Keratinocyte (primary cell): ENCODE data around the gene C1orf232.

Source experiments
- CTCF ChIP-seq, 3 experiments: IDR thresholded peaks in 1 of 3; conservative IDR thresholded peaks in 1 of 3; optimal IDR thresholded peaks in 1 of 3; 2 replicates in 2 of 3; 3 replicates in 1 of 3; pipeline versions ENCODE3 to v1.5.1; 2011; ENCODE audit warnings: low read length in 3 of 3, mild to moderate bottlenecking in 3 of 3, moderate library complexity in 2 of 3, control low read depth in 1 of 3, inconsistent platforms in 1 of 3; ENCODE audit not compliant: insufficient read depth in 2 of 3; ENCODE audit errors: extremely low read depth in 1 of 3
- EZH2 ChIP-seq: IDR thresholded peaks from one replicate; pipeline ENCODE4 v1.6.1; 2012; ENCODE audit warnings: inconsistent platforms, mild to moderate bottlenecking, low read length, moderate library complexity

DNA sequence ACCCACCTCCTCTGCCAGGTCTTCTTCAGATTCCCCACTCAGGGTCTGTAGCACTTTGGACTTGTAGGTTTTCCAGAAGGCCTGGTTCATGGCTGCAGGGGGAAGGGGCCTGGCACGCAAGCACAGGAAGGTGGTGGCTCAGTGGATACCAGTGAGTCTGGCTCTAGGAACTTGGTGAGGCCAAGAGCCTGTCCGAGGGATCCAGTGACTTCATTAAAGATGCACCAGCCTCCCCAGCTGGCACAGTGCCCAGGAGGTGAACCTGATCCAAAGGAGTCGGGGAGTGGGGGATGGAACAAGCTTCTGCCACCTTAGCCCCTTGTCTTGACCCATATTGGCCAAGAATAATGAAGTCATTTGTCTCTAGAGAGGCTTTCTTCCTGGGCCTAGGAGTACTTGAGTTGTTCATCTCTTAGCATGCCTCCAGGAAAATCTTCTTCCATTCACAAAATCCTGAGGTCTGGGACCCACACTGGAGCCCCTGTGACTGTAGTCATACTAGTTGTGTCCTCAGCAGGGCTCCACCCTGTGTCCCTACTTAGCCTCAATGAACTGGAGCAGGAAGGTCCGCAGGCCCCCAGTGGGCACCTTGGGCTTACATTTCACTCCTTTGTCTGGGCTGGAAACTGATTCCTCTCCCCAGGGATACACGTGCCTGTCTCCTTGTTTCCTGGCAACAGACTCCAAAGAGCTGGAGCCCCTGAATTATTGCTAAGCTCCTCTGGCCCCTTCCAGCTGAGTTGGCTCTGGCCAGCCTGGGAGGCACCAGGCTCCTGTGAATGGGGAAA, at the start of gene C1orf232:
- no peak for TF ChIP-seq CTCF (optimal IDR thresholded peaks at IDR 0.05 in 1 of 3, IDR thresholded peaks at IDR 0.05 in 1 of 3, conservative IDR thresholded peaks at IDR 0.05 in 1 of 3; ENCODE audit: extremely low read depth in 1 of 3, insufficient read depth in 2 of 3, low read length in 3 of 3)
- TF ChIP-seq EZH2, result no peak
